GM12878 (cell line): ENCODE measurements around the gene PDGFB. TPM values are rescaled to one million over a fixed set of nuclear protein-coding genes. Genes with fewer than 3 reads are reported as not detected.
A peak's percentile ranks its signal among the peaks of the same experiment; 100 is the strongest.

Experiments
- BCL11A ChIP-seq: IDR thresholded peaks from 2 replicates; pipeline ENCODE4 v1.6.1; 2011; ENCODE audit warnings: low read depth, low read length
- BRCA1 ChIP-seq: IDR thresholded peaks from 2 replicates; pipeline ENCODE4 v1.6.1; 2011; ENCODE audit warnings: low read depth, low read length, improper control_type of control experiment
- FOXM1 ChIP-seq: IDR thresholded peaks from 2 replicates; pipeline ENCODE4 v1.6.1; 2012; ENCODE audit warnings: low read depth, mild to moderate bottlenecking, inconsistent platforms, low read length, moderate library complexity
- GABPA ChIP-seq: IDR thresholded peaks from 2 replicates; pipeline ENCODE4 v1.6.1; 2014; ENCODE audit warnings: antibody characterized with exemption, low read depth, mild to moderate bottlenecking, inconsistent platforms
- IKZF2 ChIP-seq, 2 experiments: fragments of 450-650 bp; IDR thresholded peaks; 2 replicates each; pipeline ENCODE4 v1.6.1; 2017; ENCODE audit warnings: mild to moderate bottlenecking in 2 of 2, moderate library complexity in 2 of 2
- IRF5 ChIP-seq: fragments of 450-650 bp; IDR thresholded peaks from 2 replicates; pipeline ENCODE4 v1.6.1; 2017; ENCODE audit warnings: borderline replicate concordance
- JUND ChIP-seq: IDR thresholded peaks from 2 replicates; pipeline ENCODE4 v1.6.1; 2012; ENCODE audit warnings: low read depth, mild to moderate bottlenecking, low read length, improper control_type of control experiment, moderate library complexity
- MYC ChIP-seq: IDR thresholded peaks from 2 replicates; pipeline ENCODE4 v1.6.1; 2011; ENCODE audit warnings: mild to moderate bottlenecking, low read length, moderate library complexity, inconsistent platforms; ENCODE audit not compliant: insufficient read depth, insufficient replicate concordance, insufficient read length, severe bottlenecking
- NFYB ChIP-seq: IDR thresholded peaks from 2 replicates; pipeline ENCODE4 v1.6.1; 2011; ENCODE audit warnings: low read depth, mild to moderate bottlenecking, low read length, improper control_type of control experiment, moderate library complexity; ENCODE audit not compliant: insufficient read depth
- NR2F1 ChIP-seq: fragments of 450-650 bp; conservative IDR thresholded peaks from 2 replicates; pipeline ENCODE4 v1.6.1; 2017; ENCODE audit warnings: mild to moderate bottlenecking
- RB1 ChIP-seq: fragments of 450-650 bp; formaldehyde crosslinking; IDR thresholded peaks from 2 replicates; pipeline ENCODE4 v1.6.1; 2017; ENCODE audit warnings: mild to moderate bottlenecking, borderline replicate concordance
- SIX5 ChIP-seq: IDR thresholded peaks from 2 replicates; pipeline ENCODE4 v1.6.1; 2011; ENCODE audit warnings: mild to moderate bottlenecking, low read depth, low read length, moderate library complexity; ENCODE audit not compliant: severe bottlenecking
- SREBF2 ChIP-seq: IDR thresholded peaks from 2 replicates; pipeline ENCODE4 v1.6.1; 2012; ENCODE audit warnings: mild to moderate bottlenecking, low read length
- SUZ12 ChIP-seq: fragments of 200-600 bp; sonication (generic); IDR thresholded peaks from one replicate; pipeline ENCODE4 v1.6.1; 2018; ENCODE audit warnings: antibody characterized with exemption, mild to moderate bottlenecking; ENCODE audit not compliant: unreplicated experiment
- TCF7 ChIP-seq: IDR thresholded peaks from 2 replicates; pipeline ENCODE4 v1.6.1; 2014; ENCODE audit warnings: antibody characterized with exemption, borderline replicate concordance
- YBX1 ChIP-seq: fragments of 450-650 bp; IDR thresholded peaks from 2 replicates; pipeline ENCODE4 v1.6.1; 2016; ENCODE audit warnings: antibody characterized with exemption
- ZNF274 ChIP-seq: IDR thresholded peaks from one replicate; pipeline ENCODE4 v1.8.0; 2011; ENCODE audit not compliant: insufficient read length, insufficient read depth
- ZNF687 ChIP-seq: fragments of 450-650 bp; IDR thresholded peaks from 2 replicates; pipeline ENCODE4 v1.6.1; 2017; ENCODE audit warnings: mild to moderate bottlenecking, moderate library complexity
- polyA plus RNA-seq, 11 experiments: library from polyadenylated mRNA; depleted of rRNA in 4 of 11; unstranded in 6 of 11; stranded (reverse) in 5 of 11; fragments of >200 nt; fragmentation: Nextera tagmentation in 4 of 11; fragmentation: Illumina TruSeq in 1 of 11; extraction: Ambion mirVana in 4 of 11; extraction: Trizol in 1 of 11; gene quantifications; 1 replicate in 1 of 11; 2 replicates in 10 of 11; pipeline versions ENCODE4 v1.2.1 to v1.2.3, GENCODE V29; 2011 to 2016; ENCODE audit warnings: inconsistent platforms in 2 of 11, missing spikeins in 2 of 11, low read depth in 1 of 11
- total RNA-seq, 4 experiments: library from RNA; depleted of rRNA in 3 of 4; stranded (reverse); fragments of >200 nt in 3 of 4; fragmentation: Illumina TruSeq in 1 of 4; extraction: Trizol in 1 of 4; gene quantifications; 2 replicates each; pipeline versions ENCODE4 v1.2.1 to v1.2.3, GENCODE V29; 2013 to 2021

The PDGFB gene
- total and polyA plus RNA-seq, 10 of the 15 experiments (the other 5 are each of a cell fraction or from before 2014, with no cell fraction given) = 0.13 to 1.1 (median 0.56) TPM; not detected in 1

DNA sequence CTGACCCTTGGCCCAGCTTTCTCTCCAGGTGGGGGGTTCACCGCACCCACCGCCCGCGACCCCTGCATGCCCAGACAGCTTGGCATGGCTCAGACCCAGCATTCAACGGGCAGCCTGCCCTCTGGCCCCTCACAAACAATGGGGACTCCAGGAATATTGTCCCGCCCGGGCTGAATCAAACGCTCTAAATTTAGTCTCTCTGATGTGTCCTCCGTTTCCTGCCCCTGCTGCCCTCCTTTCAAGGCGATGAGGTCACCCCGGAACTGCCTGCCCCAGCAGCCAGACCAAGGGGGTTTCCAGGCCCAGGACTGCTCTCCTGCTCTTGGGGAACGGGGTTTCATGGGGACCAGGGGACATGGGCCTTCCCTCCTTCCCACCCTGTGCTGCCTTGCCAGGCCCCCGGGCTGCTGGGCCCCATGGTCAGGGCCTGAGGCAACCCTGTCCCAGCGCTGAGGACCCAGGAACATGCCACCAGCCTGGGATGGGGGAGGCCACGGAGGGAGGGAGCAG lies 10.1 kb upstream of the PDGFB start (continued):
- TF ChIP-seq RB1 = no peak
- TF ChIP-seq MYC = no peak
- no peak for TF ChIP-seq YBX1
- TF ChIP-seq ZNF274 = no peak
- TF ChIP-seq IKZF2 (IDR thresholded peaks at IDR 0.05) = peak; percentile 63 to 81
- no peak; the same call in 1 of the 2 replicates for TF ChIP-seq FOXM1
- no peak for TF ChIP-seq SREBF2
- no peak for TF ChIP-seq BRCA1
- TF ChIP-seq SIX5 = no peak
- peak; percentile 59; the same call in 1 of the 2 replicates for TF ChIP-seq JUND
- peak; percentile 62; the same call in 1 of the 2 replicates for TF ChIP-seq NR2F1
- no peak for TF ChIP-seq TCF7
- TF ChIP-seq GABPA = no peak
- TF ChIP-seq NFYB = no peak
- 0 out of 2 replicates have a peak, but pooled peaks have one; percentile 38 for TF ChIP-seq ZNF687
- no peak; the same call in 1 of the 2 replicates for TF ChIP-seq BCL11A
- no peak for TF ChIP-seq SUZ12
- TF ChIP-seq IRF5 = no peak
